Astrocyte (in vitro differentiated cells and primary cell): ENCODE data around the gene SDR39U1. TPM values are rescaled to one million over a fixed set of nuclear protein-coding genes. Genes with fewer than 3 reads are reported as not detected.

Experiments
- DNase-seq: peaks from one replicate; pipeline ENCODE4 v3.0.0-alpha.2; 2010; ENCODE audit warnings: low read depth
- FAIRE-seq: peaks from 2 replicates; lab custom pipeline; 2011; peaks lifted over from hg19 to GRCh38; lab: Jason Lieb, UNC
- H2AFZ ChIP-seq: 2 replicates; pipeline ENCODE4 v1.6.0; 2012; ENCODE audit warnings: low read depth, low read length, inconsistent platforms
- H3K27ac ChIP-seq: 2 replicates; pipeline ENCODE4 v1.5.1; 2011; ENCODE audit warnings: low read depth, low read length, inconsistent platforms
- H3K27me3 ChIP-seq: 2 replicates; pipeline ENCODE4 v1.6.0; 2011; ENCODE audit warnings: low read length, inconsistent platforms; ENCODE audit not compliant: insufficient read depth
- H3K36me3 ChIP-seq: 2 replicates; pipeline ENCODE4 v1.5.1; 2011; ENCODE audit warnings: low read length, inconsistent platforms; ENCODE audit not compliant: insufficient read depth
- H3K4me1 ChIP-seq: 2 replicates; pipeline ENCODE4 v1.5.1; 2011; ENCODE audit warnings: low read length, inconsistent platforms; ENCODE audit not compliant: insufficient read depth
- H3K4me2 ChIP-seq: 2 replicates; pipeline ENCODE4 v1.6.0; 2012; ENCODE audit warnings: low read length, inconsistent platforms
- H3K4me3 ChIP-seq: 2 replicates; pipeline ENCODE4 v1.5.1; 2011; ENCODE audit warnings: low read depth, mild to moderate bottlenecking, low read length, inconsistent platforms; ENCODE audit not compliant: insufficient read depth
- H3K79me2 ChIP-seq: 2 replicates; pipeline ENCODE4 v1.6.0; 2012; ENCODE audit warnings: mild to moderate bottlenecking, low read length, inconsistent platforms; ENCODE audit not compliant: insufficient read depth
- H3K9ac ChIP-seq: 2 replicates; pipeline ENCODE4 v1.6.0; 2012; ENCODE audit warnings: mild to moderate bottlenecking, low read length, inconsistent platforms
- H3K9me3 ChIP-seq: 2 replicates; pipeline ENCODE4 v1.5.1; 2012; ENCODE audit warnings: low read depth, mild to moderate bottlenecking, low read length, inconsistent platforms; ENCODE audit not compliant: insufficient read depth
- H4K20me1 ChIP-seq: 2 replicates; pipeline ENCODE4 v1.6.0; 2012; ENCODE audit warnings: low read length, inconsistent platforms; ENCODE audit not compliant: insufficient read depth
- H3K27ac Mint-ChIP-seq: one replicate; pipeline ENCODE4 v1.8.0; 2021; ENCODE audit warnings: mild to moderate bottlenecking, mixed read lengths; ENCODE audit not compliant: unreplicated experiment
- H3K27me3 Mint-ChIP-seq: one replicate; pipeline ENCODE4 v1.8.0; 2021; ENCODE audit warnings: low read depth, mixed read lengths; ENCODE audit not compliant: unreplicated experiment
- H3K36me3 Mint-ChIP-seq: one replicate; pipeline ENCODE4 v1.8.0; 2021; ENCODE audit warnings: low read depth, mixed read lengths; ENCODE audit not compliant: unreplicated experiment
- H3K4me1 Mint-ChIP-seq: one replicate; pipeline ENCODE4 v1.8.0; 2021; ENCODE audit warnings: low read depth, mixed read lengths; ENCODE audit not compliant: unreplicated experiment
- H3K4me3 Mint-ChIP-seq: one replicate; pipeline ENCODE4 v1.8.0; 2021; ENCODE audit warnings: mild to moderate bottlenecking, moderate library complexity, mixed read lengths; ENCODE audit not compliant: unreplicated experiment
- H3K9me3 Mint-ChIP-seq: one replicate; pipeline ENCODE4 v1.8.0; 2021; ENCODE audit warnings: mild to moderate bottlenecking, mixed read lengths; ENCODE audit not compliant: unreplicated experiment
- CTCF ChIP-seq: IDR thresholded peaks from 2 replicates; pipeline ENCODE4 v1.5.1; 2011; ENCODE audit warnings: low read depth, mild to moderate bottlenecking, inconsistent platforms, low read length, moderate library complexity; ENCODE audit not compliant: insufficient read depth
- EZH2 ChIP-seq: IDR thresholded peaks from 2 replicates; pipeline ENCODE4 v1.6.1; 2012; ENCODE audit warnings: mild to moderate bottlenecking, low read length, inconsistent platforms; ENCODE audit not compliant: insufficient read depth
- total RNA-seq: library from RNA; stranded (reverse); gene quantifications from 2 replicates; pipeline ENCODE4 v1.2.1, GENCODE V29; 2021

Gene SDR39U1
- total RNA-seq, 1 donor from 2014 or later: 28.1 TPM

DNA sequence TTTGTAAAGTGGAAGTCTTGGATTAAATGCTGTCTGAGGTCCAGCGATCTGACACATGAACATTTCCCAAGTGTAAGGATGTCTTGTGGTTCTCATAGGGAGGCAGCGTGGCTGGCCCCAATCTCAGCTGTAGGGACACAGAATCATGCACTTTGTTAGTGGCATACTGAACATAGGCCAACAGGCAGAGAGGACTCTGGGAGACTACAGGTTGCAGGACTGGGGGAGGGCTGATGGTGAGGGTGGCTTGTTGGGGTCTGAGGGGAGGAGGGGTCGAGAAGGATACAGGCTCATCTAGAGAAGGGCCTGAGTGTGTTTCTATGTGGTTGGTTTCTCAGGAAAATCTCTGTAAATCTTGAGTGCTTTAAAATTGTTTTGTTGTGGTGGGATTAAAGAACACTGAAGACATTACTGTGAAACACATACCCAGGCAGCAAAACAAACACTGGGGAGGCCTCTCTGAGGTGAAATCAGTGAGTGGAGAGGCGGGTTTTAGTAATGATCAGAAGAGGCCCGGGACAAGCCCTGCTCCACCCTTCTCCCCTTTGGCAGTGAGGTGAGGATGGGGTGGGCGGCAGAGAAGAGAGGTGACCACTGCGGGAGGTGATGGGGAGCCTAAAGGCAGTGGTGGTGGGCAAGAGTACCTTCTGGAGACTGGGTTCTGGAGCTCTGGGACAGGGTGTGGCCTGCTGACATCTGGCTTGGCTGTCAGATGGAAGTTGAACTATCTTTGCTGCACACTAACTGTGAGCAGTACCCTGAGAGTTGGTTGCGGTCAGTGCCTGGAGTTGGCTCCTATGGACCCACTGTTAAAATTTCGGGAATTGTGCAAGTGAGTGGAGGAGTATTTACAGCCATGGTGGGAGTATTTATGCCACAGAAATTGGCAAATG is 40.5 kb downstream of the SDR39U1 start:
- peaks cover 4% of the 10 kb centered on the region for H3K4me1 ChIP-seq
- peaks cover 7% of the 10 kb centered on the region for H3K36me3 Mint-ChIP-seq
- FAIRE-seq (no peak), DNase-seq (no peak)
- H3K9ac ChIP-seq: no peak overlapping the region
- no peak overlapping the region for H3K27ac Mint-ChIP-seq
- H3K27me3 ChIP-seq: peaks cover 3% of the 10 kb centered on the region
- peak overlapping the region; percentile 40 for H3K4me3 Mint-ChIP-seq
- no peaks in the 10 kb centered on the region for H3K36me3 ChIP-seq
- H3K4me3 ChIP-seq: no peak overlapping the region
- H3K27me3 Mint-ChIP-seq: peaks cover 2% of the 10 kb centered on the region
- no peaks in the 10 kb centered on the region for H3K9me3 ChIP-seq
- no peak overlapping the region for H2AFZ ChIP-seq
- H3K9me3 Mint-ChIP-seq: no peaks in the 10 kb centered on the region
- H4K20me1 ChIP-seq: no peaks in the 10 kb centered on the region
- H3K4me2 ChIP-seq: no peak overlapping the region
- H3K4me1 Mint-ChIP-seq: peaks cover 32% of the 10 kb centered on the region
- no peak for TF ChIP-seq CTCF
- TF ChIP-seq EZH2: no peak
- no peaks in the 10 kb centered on the region for H3K79me2 ChIP-seq
- no peak overlapping the region for H3K27ac ChIP-seq

GRCh38 chr14:24399999-24400718 is 42.4 kb downstream of the SDR39U1 start:
- Mint-ChIP-seq H3K4me1 (peaks cover 46% of the 10 kb centered on the region), H3K9me3 (no peaks in the 10 kb centered on the region), H3K4me3 (peak overlapping the region; percentile 90), H3K27ac (no peak overlapping the region), H3K36me3 (peaks cover 3% of the 10 kb centered on the region), H3K27me3 (peaks cover 2% of the 10 kb centered on the region)
- peak overlapping the region; percentile 64 for H2AFZ ChIP-seq
- H3K4me3 ChIP-seq: peak overlapping the region; percentile 59
- TF ChIP-seq CTCF (no peak), EZH2 (no peak)
- DNase-seq (no peak), FAIRE-seq (no peak)
- H3K9ac ChIP-seq: peak overlapping the region; percentile 54
- peaks cover 4% of the 10 kb centered on the region for H3K4me1 ChIP-seq
- no peak overlapping the region for H3K27ac ChIP-seq
- no peaks in the 10 kb centered on the region for H3K79me2 ChIP-seq
- no peaks in the 10 kb centered on the region for H3K9me3 ChIP-seq
- no peaks in the 10 kb centered on the region for H3K36me3 ChIP-seq
- peak overlapping the region; percentile 91 for H3K4me2 ChIP-seq
- no peaks in the 10 kb centered on the region for H4K20me1 ChIP-seq
- H3K27me3 ChIP-seq: peaks cover 3% of the 10 kb centered on the region
